ENCODE data around the gene MAP3K20. TPM values are rescaled to one million over a fixed set of nuclear protein-coding genes. Genes with fewer than 3 reads are reported as not detected.
"Not testable (repeated sequence)": the region's sequence is repeated elsewhere in the genome, so short reads cannot be mapped to it uniquely, and the experiment has no call there.

MAP3K20 gene
- total RNA-seq, 2 donors from 2014 or later = 6.7 to 30.3 TPM

- intact Hi-C loops (cut with DNase I, micrococcal nuclease) = no loop called here
- DNase-seq (no peak), ATAC-seq (no peak)
Measured at GRCh38 chr2:173145454-173145853, 69.8 kb downstream of the MAP3K20 start.

GRCh38 chr2:173146590-173146989 is 70.9 kb downstream of the MAP3K20 start:
- intact Hi-C loops (cut with DNase I, micrococcal nuclease) = no loop called here
- no peak for ATAC-seq
- DNase-seq = no peak

- DNase-seq = no peak
- intact Hi-C loops (cut with DNase I, micrococcal nuclease) = no loop called here
- ATAC-seq = no peak
Measured at GRCh38 chr2:173148520-173148919, 72.9 kb downstream of the MAP3K20 start.

GRCh38 chr2:173149491-173149890 is 73.8 kb downstream of the MAP3K20 start:
- DNase-seq (no peak), ATAC-seq (no peak)
- intact Hi-C loops (cut with DNase I, micrococcal nuclease) = no loop called here

GRCh38 chr2:173150087-173150486 is 74.4 kb downstream of the MAP3K20 start:
- intact Hi-C loops (cut with DNase I, micrococcal nuclease) = no loop called here
- ATAC-seq (no peak), DNase-seq (no peak)

GRCh38 chr2:173150963-173151362 is 75.3 kb downstream of the MAP3K20 start:
- DNase-seq (no peak), ATAC-seq (no peak)
- intact Hi-C loops (cut with DNase I, micrococcal nuclease) = no loop called here

GRCh38 chr2:173151671-173152401 is 76.2 kb downstream of the MAP3K20 start:
- ATAC-seq = no peak
- DNase-seq = no peak
- intact Hi-C loops (cut with DNase I, micrococcal nuclease) = no loop called here

- intact Hi-C loops (cut with DNase I, micrococcal nuclease) = no loop called here
- ATAC-seq (no peak), DNase-seq (no peak)
Measured at GRCh38 chr2:173153301-173153885, 77.7 kb downstream of the MAP3K20 start.

GRCh38 chr2:173157676-173158293 is 82.1 kb downstream of the MAP3K20 start:
- no peak for ATAC-seq
- DNase-seq = no peak
- intact Hi-C loops (cut with DNase I, micrococcal nuclease) = no loop called here

GRCh38 chr2:173159791-173160463 is 84.3 kb downstream of the MAP3K20 start:
- intact Hi-C loops (cut with DNase I, micrococcal nuclease) = no loop called here
- DNase-seq (peak; percentile 26 to 80), ATAC-seq (peak; percentile 34)

GRCh38 chr2:173160618-173161017 is 85.0 kb downstream of the MAP3K20 start:
- intact Hi-C loops (cut with DNase I, micrococcal nuclease) = no loop called here
- ATAC-seq (no peak), DNase-seq (no peak)

GRCh38 chr2:173161040-173161439 is 85.4 kb downstream of the MAP3K20 start:
- intact Hi-C loops (cut with DNase I, micrococcal nuclease) = no loop called here
- DNase-seq = no peak
- ATAC-seq = no peak

GRCh38 chr2:173161507-173161906 is 85.9 kb downstream of the MAP3K20 start:
- peak; percentile 79 for ATAC-seq
- no peak for DNase-seq
- intact Hi-C loops (cut with DNase I, micrococcal nuclease) = no loop called here

- ATAC-seq; DNase-seq; intact Hi-C loops (cut with DNase I, micrococcal nuclease): not testable (repeated sequence)
Measured at GRCh38 chr2:173163357-173163756, 87.7 kb downstream of the MAP3K20 start.

GRCh38 chr2:173164396-173164795 is 88.8 kb downstream of the MAP3K20 start:
- ATAC-seq (no peak), DNase-seq (no peak)
- intact Hi-C loops (cut with DNase I, micrococcal nuclease) = no loop called here

- intact Hi-C loops (cut with DNase I, micrococcal nuclease) = no loop called here
- ATAC-seq (no peak), DNase-seq (no peak)
Measured at GRCh38 chr2:173165443-173166238, 90.0 kb downstream of the MAP3K20 start.

GRCh38 chr2:173171321-173171720 is 95.7 kb downstream of the MAP3K20 start:
- no peak for ATAC-seq
- intact Hi-C loops (cut with DNase I, micrococcal nuclease) = no loop called here
- DNase-seq = no peak

- intact Hi-C loops (cut with DNase I, micrococcal nuclease) = no loop called here
- DNase-seq (no peak), ATAC-seq (no peak)
Measured at GRCh38 chr2:173171924-173172643, 96.4 kb downstream of the MAP3K20 start.
